GM06990 (cell line): ENCODE results near the gene UBE3B.

Experiments used
- DNase-seq: peaks from one replicate; pipeline ENCODE4 v3.0.0-alpha.2; 2011; ENCODE audit not compliant: insufficient read length; ENCODE audit errors: extremely low read depth
- H3K27me3 ChIP-seq: replicated peaks from 2 replicates; pipeline ENCODE4 v1.6.0; 2011; ENCODE audit warnings: low read length; ENCODE audit not compliant: control insufficient read depth, insufficient read depth
- H3K36me3 ChIP-seq: 2 replicates; pipeline ENCODE4 v1.5.1; 2011; ENCODE audit warnings: low read length; ENCODE audit not compliant: control insufficient read depth, insufficient read depth
- H3K4me3 ChIP-seq: replicated peaks from 2 replicates; pipeline ENCODE4 v1.5.1; 2011; ENCODE audit warnings: low read depth, mild to moderate bottlenecking, control low read depth, low read length
- CTCF ChIP-seq: IDR thresholded peaks from 2 replicates; pipeline ENCODE4 v1.5.1; 2011; ENCODE audit warnings: low read length, control low read depth, mild to moderate bottlenecking, inconsistent platforms; ENCODE audit not compliant: insufficient read depth, poor library complexity, severe bottlenecking

UBE3B gene

GRCh38 chr12:109480356-109480755 is 2.9 kb downstream of the UBE3B start:
- no peak for TF ChIP-seq CTCF
- DNase-seq, result no peak
- Histone ChIP-seq H3K4me3 (no peak overlapping the region), H3K27me3 (no peaks in the 10 kb centered on the region), H3K36me3 (peaks cover 3% of the 10 kb centered on the region)

GRCh38 chr12:109481863-109482262 is 4.4 kb downstream of the UBE3B start:
- no peak for TF ChIP-seq CTCF
- no peak for DNase-seq
- peaks cover 6% of the 10 kb centered on the region for H3K36me3 ChIP-seq
- H3K4me3 ChIP-seq, result no peak overlapping the region
- no peaks in the 10 kb centered on the region for H3K27me3 ChIP-seq

- peaks cover 9% of the 10 kb centered on the region for H3K36me3 ChIP-seq
- TF ChIP-seq CTCF, result no peak
These were observed 5.1 kb downstream of the UBE3B start for GRCh38 chr12:109482491-109482890.

GRCh38 chr12:109482894-109483293 is 5.5 kb downstream of the UBE3B start:
- no peak for DNase-seq
- Histone ChIP-seq H3K36me3 (peaks cover 9% of the 10 kb centered on the region), H3K27me3 (no peaks in the 10 kb centered on the region), H3K4me3 (no peak overlapping the region)
- no peak for TF ChIP-seq CTCF

More at GRCh38 chr12:109482491-109482890, 5.1 kb downstream of the UBE3B start:
- no peak for DNase-seq
- Histone ChIP-seq H3K4me3 (no peak overlapping the region), H3K27me3 (no peaks in the 10 kb centered on the region)

- TF ChIP-seq CTCF, result no peak
- peaks cover 9% of the 10 kb centered on the region for H3K36me3 ChIP-seq
- no peak for DNase-seq
- no peaks in the 10 kb centered on the region for H3K27me3 ChIP-seq
- H3K4me3 ChIP-seq, result no peak overlapping the region
These were observed 5.9 kb downstream of the UBE3B start for GRCh38 chr12:109483346-109483745.

GRCh38 chr12:109485201-109485600 is 7.8 kb downstream of the UBE3B start:
- DNase-seq, result no peak
- Histone ChIP-seq H3K36me3 (peaks cover 22% of the 10 kb centered on the region), H3K4me3 (no peak overlapping the region), H3K27me3 (no peaks in the 10 kb centered on the region)
- no peak for TF ChIP-seq CTCF
